GM18517 (cell line): ENCODE results near the gene EVI2A.

ENCODE experiments used
- ATAC-seq: cut with Tn5 transposase; IDR thresholded peaks from one replicate; pipeline ENCODE4 v1.9.1; 2021; ENCODE audit warnings: mild to moderate bottlenecking, moderate library complexity; ENCODE audit not compliant: unreplicated experiment

EVI2A gene

DNA sequence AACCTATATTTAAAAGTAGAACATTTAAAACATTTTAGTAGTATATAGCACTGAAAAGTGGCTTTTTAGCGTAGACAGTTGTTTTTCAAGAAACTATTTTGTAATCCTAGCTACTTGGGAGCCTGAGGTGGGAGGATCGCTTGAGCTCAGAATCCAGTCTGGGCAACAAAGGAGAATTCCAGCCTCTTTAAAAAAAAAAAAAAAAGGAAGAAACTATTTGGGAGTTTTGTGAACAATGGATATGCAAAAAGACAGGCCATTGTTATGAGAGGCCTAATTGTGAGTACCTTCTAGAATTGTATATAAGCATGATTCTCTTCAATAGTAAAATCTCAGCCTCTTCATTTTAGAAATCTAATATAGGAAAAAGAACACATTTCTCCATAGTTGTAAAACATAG, 42.0 kb downstream of the EVI2A start:
- ATAC-seq: no peak

DNA sequence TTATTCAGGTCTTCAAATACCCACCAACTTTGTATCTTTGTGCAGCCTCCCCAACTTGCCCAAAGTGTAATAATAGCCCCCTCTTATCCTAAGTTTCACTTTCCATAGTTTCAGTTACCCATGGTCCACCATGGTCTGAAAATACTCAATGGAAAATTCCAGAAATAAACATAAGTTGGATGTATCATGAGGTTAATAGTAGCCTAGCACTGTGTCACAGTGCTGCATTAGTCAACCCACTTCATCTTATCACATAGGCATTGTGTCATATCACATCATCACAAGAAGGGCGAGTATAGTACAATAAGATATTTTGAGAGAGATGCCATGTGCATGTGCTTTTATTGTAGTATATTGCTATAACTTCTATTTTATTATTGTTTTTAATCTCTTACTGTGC, 46.3 kb downstream of the EVI2A start:
- ATAC-seq: no peak

DNA sequence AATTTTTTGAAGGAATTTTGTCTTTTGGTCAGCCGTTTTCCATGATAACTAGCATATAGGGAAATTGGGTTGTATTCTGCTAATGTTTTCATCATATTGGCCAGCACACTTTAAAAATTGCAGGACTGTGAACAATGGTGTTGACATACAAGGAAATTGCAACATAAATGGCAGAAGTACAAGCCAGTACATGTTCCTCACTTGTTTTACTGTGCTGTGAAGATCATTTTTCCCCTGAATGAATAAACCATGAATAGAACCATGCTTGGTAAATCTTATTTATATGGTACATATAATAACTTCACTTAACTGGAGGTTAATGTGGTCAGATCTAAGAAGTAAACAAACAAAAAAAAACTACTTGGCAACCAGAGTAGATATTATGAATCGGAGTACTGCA, 47.2 kb downstream of the EVI2A start:
- no peak for ATAC-seq

DNA sequence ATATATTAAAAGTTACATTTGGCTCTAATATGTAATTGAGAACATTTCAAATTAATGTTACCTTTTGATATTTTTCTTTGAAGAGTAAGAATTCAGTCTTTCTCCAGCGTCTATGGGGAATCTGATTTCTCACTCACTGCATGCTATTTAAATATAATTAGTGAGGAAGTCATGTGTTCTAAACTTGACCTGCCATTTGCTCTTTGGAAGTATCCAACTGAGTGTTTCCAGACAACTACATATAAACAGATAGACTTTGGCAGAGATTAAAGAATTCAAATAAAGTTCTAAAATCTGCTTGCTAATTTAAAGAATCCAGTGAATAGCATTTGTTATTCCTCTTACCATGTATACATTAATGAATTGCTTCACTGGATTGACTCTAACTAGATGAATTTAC, 47.9 kb downstream of the EVI2A start:
- ATAC-seq: no peak

DNA sequence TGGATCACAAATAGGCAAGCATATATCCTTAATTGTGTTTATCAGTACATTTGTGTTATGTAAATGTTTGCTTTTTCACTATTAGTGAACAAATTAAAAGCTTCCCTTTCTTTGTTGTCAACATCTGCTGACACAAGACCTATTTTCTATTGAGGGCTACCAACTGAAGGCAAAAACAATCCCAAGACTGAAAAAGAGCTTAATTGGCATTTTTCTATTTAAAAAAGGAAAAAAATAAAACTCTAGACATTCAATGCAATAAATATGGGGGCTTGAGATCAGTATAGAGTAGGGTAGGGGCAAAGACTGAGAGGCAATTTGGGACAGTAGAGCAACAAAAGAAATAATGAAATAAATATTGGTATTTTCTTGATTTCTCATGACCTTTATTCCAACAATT, 48.6 kb downstream of the EVI2A start:
- no peak for ATAC-seq

DNA sequence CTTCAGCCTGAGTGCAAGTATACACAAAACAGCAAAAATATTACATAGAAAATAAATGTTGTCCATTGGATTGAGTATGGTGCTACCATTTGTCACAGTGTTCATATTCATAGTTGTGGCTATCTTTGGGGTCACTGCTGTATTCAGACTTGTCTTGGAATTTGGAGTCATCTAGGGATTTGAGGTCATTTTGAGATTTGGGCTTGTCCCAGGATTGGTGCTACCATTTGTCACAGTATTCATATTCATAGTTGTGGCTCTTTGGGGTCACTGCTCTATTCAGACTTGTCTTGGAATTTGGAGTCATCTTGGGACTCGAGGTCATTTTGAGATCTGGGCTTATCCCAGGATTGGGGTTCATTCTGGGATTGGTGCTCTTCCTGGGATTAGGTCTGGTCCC, 49.2 kb downstream of the EVI2A start:
- ATAC-seq: no peak

DNA sequence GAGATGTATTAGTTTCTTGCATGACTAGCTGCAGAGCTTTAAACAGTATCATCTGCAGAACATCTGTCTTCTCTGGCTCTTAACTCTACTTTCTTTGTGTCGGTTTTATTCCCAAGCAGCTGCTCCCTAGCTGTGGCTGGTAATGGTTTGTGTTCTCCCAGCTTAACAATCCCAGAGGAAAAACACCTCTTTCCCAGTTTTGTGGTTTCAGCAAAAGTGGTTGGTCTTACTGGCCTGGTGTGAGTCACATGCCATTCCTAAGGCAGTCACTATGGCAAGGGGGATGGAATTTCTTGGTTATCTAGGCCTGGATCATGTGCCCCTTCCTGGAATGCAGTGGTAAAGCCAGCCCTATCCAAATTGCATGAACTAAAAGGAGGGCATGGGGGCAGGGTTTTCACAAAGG, 51.8 kb downstream of the EVI2A start:
- no peak for ATAC-seq

DNA sequence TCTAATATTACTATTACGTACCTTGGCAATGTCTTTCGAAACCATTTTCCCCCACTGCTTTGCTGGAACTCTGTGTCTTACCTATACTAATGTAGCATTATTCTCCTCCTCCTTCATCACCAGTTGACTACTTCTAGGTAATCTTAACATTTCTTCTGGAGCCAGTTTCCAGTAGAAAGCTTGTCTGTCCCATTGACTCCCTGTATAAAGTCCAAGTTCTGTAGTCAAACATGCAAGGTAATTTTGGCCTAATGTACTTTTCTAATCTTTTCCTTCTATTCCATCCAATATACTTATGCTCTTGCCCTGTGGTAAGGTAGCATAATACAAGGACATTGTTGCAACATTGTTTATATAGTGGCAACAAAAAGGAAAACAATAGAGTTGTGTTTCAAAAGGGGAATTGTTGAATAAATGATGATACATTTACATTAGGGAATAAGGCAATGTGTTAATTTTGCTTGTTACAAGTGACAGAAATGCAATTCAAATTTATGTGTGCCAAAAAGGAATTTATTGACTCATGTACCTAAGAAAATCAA, 52.3 kb downstream of the EVI2A start:
- no peak for ATAC-seq
